CD14-positive monocyte (primary cell): ENCODE measurements around the gene PDE4D. TPM values are rescaled to one million over a fixed set of nuclear protein-coding genes. Genes with fewer than 3 reads are reported as not detected.

Experiments
- DNase-seq, 3 donors: peaks; one replicate each; pipeline ENCODE4 v3.0.0-alpha.2; 2011 to 2022
- H2AFZ ChIP-seq: 2 replicates; pipeline ENCODE4 v1.6.0; 2012; ENCODE audit warnings: mild to moderate bottlenecking, low read depth, low read length, inconsistent platforms; ENCODE audit not compliant: insufficient read depth, poor library complexity, severe bottlenecking
- H3K27ac ChIP-seq, 2 donors: 1 replicate in 1 of 2; 2 replicates in 1 of 2; pipeline ENCODE4 v1.5.1; 2012 to 2013; ENCODE audit warnings: low read length in 2 of 2, control low read depth in 1 of 2, inconsistent platforms in 1 of 2, low read depth in 1 of 2, mild to moderate bottlenecking in 1 of 2
- H3K27me3 ChIP-seq, 2 donors: one replicate each; pipeline versions ENCODE4 v1.6.0 to v1.6.1; 2011 to 2013; ENCODE audit warnings: low read length in 2 of 2; ENCODE audit not compliant: control insufficient read depth in 2 of 2, insufficient read depth in 2 of 2
- H3K36me3 ChIP-seq, 2 donors: replicated peaks in 1 of 2; 1 replicate in 1 of 2; 2 replicates in 1 of 2; pipeline versions ENCODE4 v1.5.1 to v1.6.1; 2012 to 2013; ENCODE audit warnings: low read length in 2 of 2, control low read depth in 1 of 2, inconsistent platforms in 1 of 2, mild to moderate bottlenecking in 1 of 2; ENCODE audit not compliant: insufficient read depth in 2 of 2, control insufficient read depth in 1 of 2
- H3K4me1 ChIP-seq, 2 donors: 1 replicate in 1 of 2; 2 replicates in 1 of 2; pipeline versions ENCODE4 v1.5.1 to v1.6.1; 2012 to 2013; ENCODE audit warnings: low read length in 2 of 2, control low read depth in 1 of 2, inconsistent platforms in 1 of 2, mild to moderate bottlenecking in 1 of 2, moderate library complexity in 1 of 2; ENCODE audit not compliant: insufficient read depth in 2 of 2, control insufficient read depth in 1 of 2
- H3K4me2 ChIP-seq: replicated peaks from 2 replicates; pipeline ENCODE3; 2012; ENCODE audit warnings: low read length, moderate library complexity, mild to moderate bottlenecking; ENCODE audit not compliant: poor library complexity, severe bottlenecking; ENCODE audit errors: extremely low read depth
- H3K4me3 ChIP-seq, 3 experiments: fragments of 200-600 bp in 1 of 3; sonication (generic) in 1 of 3; replicated peaks in 1 of 3; 1 replicate in 2 of 3; 2 replicates in 1 of 3; pipeline ENCODE4 v1.5.1; 2011 to 2013; ENCODE audit warnings: low read length in 3 of 3, mild to moderate bottlenecking in 3 of 3, control low read depth in 2 of 3, low read depth in 2 of 3, inconsistent platforms in 1 of 3, moderate library complexity in 1 of 3
- H3K79me2 ChIP-seq: 2 replicates; pipeline ENCODE4 v1.6.0; 2012; ENCODE audit warnings: mild to moderate bottlenecking, control low read depth, inconsistent platforms, low read length, moderate library complexity; ENCODE audit not compliant: insufficient read depth
- H3K9ac ChIP-seq: 2 replicates; pipeline ENCODE4 v1.6.0; 2017; ENCODE audit warnings: low read length, mild to moderate bottlenecking; ENCODE audit not compliant: insufficient read depth, poor library complexity, severe bottlenecking
- H3K9me3 ChIP-seq, 2 donors: replicated peaks in 1 of 2; 1 replicate in 1 of 2; 2 replicates in 1 of 2; pipeline versions ENCODE4 v1.5.1 to v1.6.1; 2012 to 2013; ENCODE audit warnings: low read length in 2 of 2, control low read depth in 1 of 2; ENCODE audit not compliant: control insufficient read depth in 1 of 2, insufficient read depth in 1 of 2
- H4K20me1 ChIP-seq: 2 replicates; pipeline ENCODE4 v1.6.0; 2012; ENCODE audit warnings: mild to moderate bottlenecking, low read length, control low read depth, moderate library complexity; ENCODE audit not compliant: insufficient read depth
- H3K27ac Mint-ChIP-seq, 7 donors: one replicate each; pipeline ENCODE4 v1.8.0; 2020; ENCODE audit warnings: mild to moderate bottlenecking in 7 of 7, mixed read lengths in 7 of 7, moderate library complexity in 6 of 7, inconsistent platforms in 2 of 7
- H3K27me3 Mint-ChIP-seq, 3 donors: one replicate each; pipeline ENCODE4 v1.8.0; 2021 to 2022; ENCODE audit warnings: low read depth in 3 of 3, mild to moderate bottlenecking in 3 of 3, mixed read lengths in 3 of 3, moderate library complexity in 3 of 3, inconsistent platforms in 1 of 3
- H3K36me3 Mint-ChIP-seq, 2 donors: one replicate each; pipeline ENCODE4 v1.8.0; 2020; ENCODE audit warnings: mixed read lengths in 2 of 2, inconsistent platforms in 1 of 2, mild to moderate bottlenecking in 1 of 2
- H3K4me1 Mint-ChIP-seq: one replicate; pipeline ENCODE4 v1.8.0; 2020; ENCODE audit warnings: mild to moderate bottlenecking, mixed read lengths
- H3K4me3 Mint-ChIP-seq, 2 donors: one replicate each; pipeline ENCODE4 v1.8.0; 2020; ENCODE audit warnings: mild to moderate bottlenecking in 2 of 2, mixed read lengths in 2 of 2, moderate library complexity in 1 of 2
- H3K9me3 Mint-ChIP-seq, 7 donors: one replicate each; pipeline ENCODE4 v1.8.0; 2020 to 2022; ENCODE audit warnings: mixed read lengths in 7 of 7, mild to moderate bottlenecking in 6 of 7, moderate library complexity in 6 of 7, inconsistent platforms in 2 of 7
- WGBS: methylation state at CpG from one replicate; pipeline ENCODE4 v1.1.5; 2013; ENCODE audit warnings: missing lambda C conversion rate; ENCODE audit not compliant: insufficient coverage; 5-methylcytosine and 5-hydroxymethylcytosine counted together
- intact Hi-C, 2 donors: fragments of 100-400 bp; cut with micrococcal nuclease; formaldehyde crosslinking; loops; one replicate each; pipeline versions ENCODE4 v1.15.0 to v1.15.1; 2023
- polyA plus RNA-seq, 3 donors: library from polyadenylated mRNA; depleted of rRNA in 1 of 3; unstranded in 2 of 3; stranded (reverse) in 1 of 3; fragments of 300-500 nt in 2 of 3; fragments of >200 nt in 1 of 3; fragmentation: Illumina TruSeq in 2 of 3; gene quantifications; 1 replicate in 2 of 3; 2 replicates in 1 of 3; pipeline ENCODE4 v1.2.3, GENCODE V29; 2012 to 2021
- TF ChIP-seq, protein P1 (sequence below): fragments of 200-600 bp; IDR thresholded peaks from one replicate; pipeline ENCODE4 v1.8.0; 2022; ENCODE audit warnings: antibody characterized with exemption, mild to moderate bottlenecking

PDE4D gene
- polyA plus RNA-seq, 3 donors, result 1.9 to 3.4 (median 2.8) TPM

GRCh38 chr5:59100875-59101274 lies 792.7 kb downstream of the PDE4D start:
- Histone ChIP-seq H3K79me2 (no peaks in the 10 kb centered on the region), H3K4me3 (no peak overlapping the region), H3K9me3 (no peaks in the 10 kb centered on the region), H3K27me3 (no peaks in the 10 kb centered on the region), H3K4me2 (no peak overlapping the region), H4K20me1 (no peaks in the 10 kb centered on the region), H3K36me3 (no peaks in the 10 kb centered on the region), H3K4me1 (no peaks in the 10 kb centered on the region), H3K9ac (no peak overlapping the region), H3K27ac (no peak overlapping the region), H2AFZ (no peak overlapping the region)
- TF ChIP-seq, protein P1, sequence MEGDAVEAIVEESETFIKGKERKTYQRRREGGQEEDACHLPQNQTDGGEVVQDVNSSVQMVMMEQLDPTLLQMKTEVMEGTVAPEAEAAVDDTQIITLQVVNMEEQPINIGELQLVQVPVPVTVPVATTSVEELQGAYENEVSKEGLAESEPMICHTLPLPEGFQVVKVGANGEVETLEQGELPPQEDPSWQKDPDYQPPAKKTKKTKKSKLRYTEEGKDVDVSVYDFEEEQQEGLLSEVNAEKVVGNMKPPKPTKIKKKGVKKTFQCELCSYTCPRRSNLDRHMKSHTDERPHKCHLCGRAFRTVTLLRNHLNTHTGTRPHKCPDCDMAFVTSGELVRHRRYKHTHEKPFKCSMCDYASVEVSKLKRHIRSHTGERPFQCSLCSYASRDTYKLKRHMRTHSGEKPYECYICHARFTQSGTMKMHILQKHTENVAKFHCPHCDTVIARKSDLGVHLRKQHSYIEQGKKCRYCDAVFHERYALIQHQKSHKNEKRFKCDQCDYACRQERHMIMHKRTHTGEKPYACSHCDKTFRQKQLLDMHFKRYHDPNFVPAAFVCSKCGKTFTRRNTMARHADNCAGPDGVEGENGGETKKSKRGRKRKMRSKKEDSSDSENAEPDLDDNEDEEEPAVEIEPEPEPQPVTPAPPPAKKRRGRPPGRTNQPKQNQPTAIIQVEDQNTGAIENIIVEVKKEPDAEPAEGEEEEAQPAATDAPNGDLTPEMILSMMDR, result no peak
- Mint-ChIP-seq H3K9me3 (peaks cover 0 to 2% (median 0%) of the 10 kb centered on the region in 7 donors), H3K36me3 (no peaks in the 10 kb centered on the region), H3K27ac (no peak overlapping the region), H3K27me3 (no peaks in the 10 kb centered on the region), H3K4me3 (no peak overlapping the region), H3K4me1 (peaks cover 2% of the 10 kb centered on the region)
- WGBS, result 100% methylated on average over 2 of the region's 5 CpGs
- no peak for DNase-seq
- intact Hi-C loops, result no loop called here

GRCh38 chr5:59099995-59100345 lies 793.6 kb downstream of the PDE4D start:
- no peak overlapping the region for H3K4me3 Mint-ChIP-seq
- H3K4me1 Mint-ChIP-seq, result peaks cover 2% of the 10 kb centered on the region
- peaks cover 0 to 2% (median 0%) of the 10 kb centered on the region in 7 donors for H3K9me3 Mint-ChIP-seq
- 100% methylated on average over 4 of the region's 6 CpGs for WGBS
- Histone ChIP-seq H4K20me1 (no peaks in the 10 kb centered on the region), H3K79me2 (no peaks in the 10 kb centered on the region), H3K27me3 (no peaks in the 10 kb centered on the region), H3K4me2 (no peak overlapping the region), H3K9me3 (no peaks in the 10 kb centered on the region), H3K4me3 (no peak overlapping the region), H3K4me1 (no peaks in the 10 kb centered on the region), H2AFZ (no peak overlapping the region), H3K27ac (no peak overlapping the region), H3K36me3 (no peaks in the 10 kb centered on the region), H3K9ac (no peak overlapping the region)
- H3K27ac Mint-ChIP-seq, result no peak overlapping the region
- no peaks in the 10 kb centered on the region for H3K36me3 Mint-ChIP-seq
- TF ChIP-seq, protein P1, result no peak
- no peak for DNase-seq
- no peaks in the 10 kb centered on the region for H3K27me3 Mint-ChIP-seq
- intact Hi-C loops, result no loop called here
